Astrocyte of the cerebellum (primary cell): ENCODE measurements around the gene NSUN7.

ENCODE experiments used
- DNase-seq: peaks from one replicate; pipeline ENCODE4 v3.0.0-alpha.2; 2011; ENCODE audit warnings: low read depth
- H3K4me3 ChIP-seq: 2 replicates; pipeline ENCODE4 v1.5.1; 2011; ENCODE audit warnings: mild to moderate bottlenecking, low read depth, low read length, moderate library complexity
- CTCF ChIP-seq: IDR thresholded peaks from 2 replicates; pipeline ENCODE4 v1.5.1; 2012; ENCODE audit warnings: low read length, low read depth, moderate library complexity, mild to moderate bottlenecking; ENCODE audit errors: missing control alignments
- in situ Hi-C: cut with HindIII; loops from 2 replicates; pipeline ENCODE4 v1.10.0; 2017; ENCODE audit warnings: low sequenced_read_pairs

The NSUN7 gene

GRCh38 chr4:40846532-40846931 is 96.8 kb downstream of the NSUN7 start:
- DNase-seq: no peak
- in situ Hi-C loops: no loop called here
- no peak overlapping the region for H3K4me3 ChIP-seq
- TF ChIP-seq CTCF: no peak

- H3K4me3 ChIP-seq: no peak overlapping the region
- DNase-seq: no peak
- in situ Hi-C loops: no loop called here
- no peak for TF ChIP-seq CTCF
These were observed 98.5 kb downstream of the NSUN7 start for GRCh38 chr4:40848251-40848650.

- DNase-seq: peak; percentile 57
- in situ Hi-C loops: no loop called here
- H3K4me3 ChIP-seq: no peak overlapping the region
- TF ChIP-seq CTCF: no peak
These were observed 99.2 kb downstream of the NSUN7 start for GRCh38 chr4:40848940-40849339.

GRCh38 chr4:40850496-40850895 is 100.7 kb downstream of the NSUN7 start:
- in situ Hi-C loops: no loop called here
- DNase-seq: no peak
- H3K4me3 ChIP-seq: no peak overlapping the region
- no peak for TF ChIP-seq CTCF

- peak overlapping the region; percentile 37 for H3K4me3 ChIP-seq
- no peak for DNase-seq
- in situ Hi-C loops: no loop called here
- TF ChIP-seq CTCF: no peak
These were observed 106.6 kb downstream of the NSUN7 start for GRCh38 chr4:40856277-40856839.

- H3K4me3 ChIP-seq: peak overlapping the region; percentile 37
- TF ChIP-seq CTCF: no peak
- DNase-seq: no peak
- in situ Hi-C loops: no loop called here
These were observed 107.1 kb downstream of the NSUN7 start for GRCh38 chr4:40856840-40857362.
